ENCODE measurements around the gene ASPSCR1. TPM values are rescaled to one million over a fixed set of nuclear protein-coding genes. Genes with fewer than 3 reads are reported as not detected.

The ASPSCR1 gene
- total and polyA plus RNA-seq, 10 of the 15 experiments (the other 5 are each of a cell fraction or from before 2014, with no cell fraction given), result 1.5 to 48.4 (median 25.4) TPM

DNA sequence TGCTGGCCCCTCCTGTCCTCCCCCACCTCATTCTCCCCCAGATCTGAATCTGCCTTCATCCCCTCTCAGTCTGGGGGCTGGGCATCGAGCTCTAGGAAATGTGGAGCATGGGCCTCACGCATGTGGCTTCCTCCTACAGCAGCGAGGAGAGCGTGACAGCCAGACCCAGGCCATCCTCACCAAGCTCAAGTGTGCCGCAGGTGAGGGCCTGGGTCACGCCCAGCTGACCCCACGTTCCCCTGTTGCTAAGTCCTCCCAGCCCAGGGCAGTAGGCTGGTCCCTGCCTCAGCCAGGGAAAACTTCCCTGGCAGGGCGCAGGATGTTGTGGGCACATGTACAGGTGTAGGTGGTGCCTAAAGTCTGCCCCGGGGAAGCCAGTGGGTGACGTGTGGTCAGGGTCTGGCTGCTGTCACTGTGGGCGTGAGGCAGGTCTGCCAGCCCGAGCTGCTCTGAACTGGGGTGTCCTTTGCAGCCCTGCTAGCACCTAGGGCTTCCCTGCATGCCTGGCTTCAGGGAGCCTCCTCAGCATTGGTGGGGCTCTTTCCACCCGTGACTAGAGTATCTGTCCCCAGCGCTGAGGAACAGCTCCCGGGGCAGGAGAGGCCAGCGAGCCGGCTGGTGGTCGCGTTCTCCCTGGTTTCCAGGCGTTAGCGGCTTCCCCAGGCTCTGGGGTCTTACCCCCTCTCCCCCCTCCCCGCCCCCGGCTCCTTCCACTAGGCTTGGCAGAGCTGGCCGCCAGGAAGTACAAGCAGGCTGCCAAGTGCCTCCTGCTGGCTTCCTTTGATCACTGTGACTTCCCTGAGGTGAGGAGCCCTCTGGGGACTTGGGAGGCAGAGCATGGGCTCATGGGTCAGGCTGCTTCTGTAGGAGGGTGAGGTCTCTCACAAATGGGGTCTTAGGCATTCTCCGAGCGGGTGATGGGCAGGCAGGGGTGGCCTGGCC, 77.9 kb downstream of the ASPSCR1 start:
- intact Hi-C loops (cut with micrococcal nuclease; ENCODE audit: unreplicated experiment), result no loop called here
- H3K27me3 ChIP-seq (replicated peaks in 1 of 2; ENCODE audit: control insufficient read depth in 2 of 2, insufficient read depth in 2 of 2, low read length in 1 of 2), result no peaks in the 10 kb centered on the region
- no TSS peak for BruUV-seq (replicated peaks)
- H3K9ac ChIP-seq (ENCODE audit: control insufficient read depth, insufficient read depth, low read length), result no peak overlapping the region
- DNase-seq (ENCODE audit: low read depth, low spot score), result no peak
- in situ Hi-C loops (cut with MboI), result no loop called here
- H3K4me3 ChIP-seq, result no peak overlapping the region
- SMC1A ChIA-PET (ENCODE audit: uncharacterized antibody, unreplicated experiment), result no interaction called here
- POLR2A ChIA-PET, result interaction anchor here (0.6 to 2.4 kb wide), 2 partner anchors 11 to 18 kb away, joined by 3 to 6 read pairs; partner anchors contain the start of gene DCXR
- no peaks in the 10 kb centered on the region for H3K9me3 ChIP-seq (replicated peaks; ENCODE audit: control insufficient read depth, insufficient read depth, low read length)
- FAIRE-seq, result no peak
- peaks cover 4% of the 10 kb centered on the region for H3K4me1 ChIP-seq (ENCODE audit: control insufficient read depth, insufficient read depth, low read length)
- CTCF ChIA-PET, result no interaction called here
- 69% methylated on average over 23 of the region's 26 CpGs for WGBS (ENCODE audit: insufficient coverage, insufficient replicate concordance, low lambda C conversion rate, missing lambda C conversion rate)
- H3K4me2 ChIP-seq (ENCODE audit: control insufficient read depth, insufficient read depth), result no peak overlapping the region
- RAD21 ChIA-PET (ENCODE audit: unreplicated experiment), result no interaction called here
- no peak overlapping the region for H3K27ac ChIP-seq (ENCODE audit: control insufficient read depth, insufficient read depth)
- no peaks in the 10 kb centered on the region for H4K20me1 ChIP-seq (ENCODE audit: control insufficient read depth, insufficient read depth)
- TF ChIP-seq SIN3A (IDR thresholded peaks at IDR 0.05; ENCODE audit: low read depth, low read length), result no peak
- TF ChIP-seq, protein P1, sequence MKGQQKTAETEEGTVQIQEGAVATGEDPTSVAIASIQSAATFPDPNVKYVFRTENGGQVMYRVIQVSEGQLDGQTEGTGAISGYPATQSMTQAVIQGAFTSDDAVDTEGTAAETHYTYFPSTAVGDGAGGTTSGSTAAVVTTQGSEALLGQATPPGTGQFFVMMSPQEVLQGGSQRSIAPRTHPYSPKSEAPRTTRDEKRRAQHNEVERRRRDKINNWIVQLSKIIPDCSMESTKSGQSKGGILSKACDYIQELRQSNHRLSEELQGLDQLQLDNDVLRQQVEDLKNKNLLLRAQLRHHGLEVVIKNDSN (IDR thresholded peaks at IDR 0.05; ENCODE audit: borderline replicate concordance, extremely low read length, insufficient read depth, low read depth, low read length), result no peak
- no peak for TF ChIP-seq NR2C2 (IDR thresholded peaks at IDR 0.05; ENCODE audit: borderline replicate concordance, control insufficient read depth, insufficient read length, low read depth)
- no peak for TF ChIP-seq EP300 (IDR thresholded peaks at IDR 0.05; ENCODE audit: borderline replicate concordance in 1 of 2, control insufficient read depth in 1 of 2, low read depth in 2 of 2, low read length in 2 of 2)
- TF ChIP-seq YY1 (IDR thresholded peaks at IDR 0.05; ENCODE audit: low read depth, low read length), result no peak
- no peak for TF ChIP-seq CEBPZ (IDR thresholded peaks at IDR 0.05; ENCODE audit: low read depth, low read length)
- TF ChIP-seq POLR2A (IDR thresholded peaks at IDR 0.05; ENCODE audit: low read depth, low read length), result peak; percentile 59
- H3K36me3 ChIP-seq (ENCODE audit: control insufficient read depth in 2 of 2, insufficient read depth in 2 of 2, low read length in 1 of 2), result peaks cover 0 to 27% of the 10 kb centered on the region in 2 experiments
- no peak for ATAC-seq
- no peak overlapping the region for H2AFZ ChIP-seq (ENCODE audit: control insufficient read depth, low read depth, low read length)
- peaks cover 14% of the 10 kb centered on the region for H3K79me2 ChIP-seq (ENCODE audit: control insufficient read depth, insufficient read depth, low read length)
